Non-pigmented ciliary epithelial cell (primary cell): ENCODE data around the gene NRIP2.

Experiments used
- DNase-seq: peaks from one replicate; pipeline ENCODE4 v3.0.0-alpha.2; 2010; ENCODE audit warnings: low read depth

Gene NRIP2

DNA sequence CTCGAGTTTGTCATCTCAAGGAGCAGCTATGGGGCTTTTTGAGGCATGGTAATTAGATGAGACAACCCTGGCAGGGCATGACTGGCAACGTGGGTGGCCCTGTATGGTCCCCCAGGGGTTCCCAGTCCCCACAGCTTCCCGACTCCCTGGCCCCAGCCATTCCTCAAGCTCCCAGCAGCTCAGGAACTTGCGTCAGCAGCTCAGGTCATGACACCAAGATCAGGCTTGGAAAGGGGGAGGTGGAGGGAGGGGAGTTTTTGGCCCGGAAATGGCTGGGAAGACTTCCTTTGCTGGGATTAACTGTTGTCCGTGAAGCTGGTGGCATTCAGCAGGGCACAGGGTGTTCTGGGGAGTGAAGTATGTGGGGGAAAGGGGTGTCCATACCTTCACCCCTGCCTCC is 10.4 kb upstream of the NRIP2 start:
- no peak for DNase-seq

- no peak for DNase-seq
Measured at GRCh38 chr12:2844786-2845185, 10.0 kb upstream of the NRIP2 start.

- DNase-seq, result no peak
Measured at GRCh38 chr12:2842948-2843347, 8.1 kb upstream of the NRIP2 start.

DNA sequence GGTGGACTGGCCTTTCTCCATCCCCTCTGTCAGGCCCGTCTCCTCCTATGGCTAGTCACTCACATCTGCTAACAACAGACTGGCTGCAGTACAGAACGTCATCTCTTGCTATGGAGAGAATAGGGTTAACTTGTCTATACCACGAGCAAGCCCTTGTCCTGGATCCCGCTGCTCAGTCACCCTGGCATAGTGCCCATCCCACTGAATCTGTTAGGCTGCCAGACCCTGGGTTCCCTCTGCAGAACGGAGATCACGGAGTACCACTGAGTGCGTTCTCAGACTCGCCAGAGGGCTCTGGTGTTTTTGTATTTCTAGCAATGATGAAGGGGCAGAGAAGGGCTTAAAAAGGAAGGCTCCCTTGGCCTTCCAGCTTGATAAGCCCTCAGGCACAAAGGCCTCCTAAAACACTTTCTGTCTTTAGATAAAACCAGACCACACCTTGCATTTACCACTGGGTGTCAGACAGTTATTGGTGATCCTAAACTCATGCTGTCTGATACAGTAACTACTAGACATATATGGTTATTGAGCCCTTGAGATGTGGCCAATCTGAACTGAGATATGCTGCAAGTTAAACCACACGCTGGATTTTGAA is 6.3 kb upstream of the NRIP2 start:
- DNase-seq, result no peak

GRCh38 chr12:2836574-2836973 is 1.7 kb upstream of the NRIP2 start:
- no peak for DNase-seq

- no peak for DNase-seq
Measured at GRCh38 chr12:2835691-2836403, 1.0 kb upstream of the NRIP2 start.

DNA sequence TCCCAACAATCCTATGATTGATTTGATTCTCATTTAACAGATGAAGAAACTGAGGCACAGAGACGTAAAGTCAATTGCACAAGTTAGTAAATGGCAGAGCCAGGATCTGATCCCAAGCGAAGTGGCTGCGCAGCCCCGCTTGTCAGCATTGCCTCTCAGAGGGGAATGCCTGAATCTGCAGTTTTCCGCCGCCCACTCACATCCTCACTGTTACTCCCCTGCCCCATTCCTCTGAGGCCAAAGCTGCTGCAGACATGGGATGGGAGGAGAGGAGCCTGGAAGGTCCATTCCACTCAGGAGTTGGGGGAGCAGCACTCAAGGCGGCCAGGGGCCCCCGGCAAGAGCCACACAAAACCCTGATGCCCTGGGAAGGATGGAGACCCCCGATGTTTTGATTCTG is 1.0 kb downstream of the NRIP2 start:
- DNase-seq, result no peak

GRCh38 chr12:2833327-2833726 is 1.5 kb downstream of the NRIP2 start:
- DNase-seq, result no peak

DNA sequence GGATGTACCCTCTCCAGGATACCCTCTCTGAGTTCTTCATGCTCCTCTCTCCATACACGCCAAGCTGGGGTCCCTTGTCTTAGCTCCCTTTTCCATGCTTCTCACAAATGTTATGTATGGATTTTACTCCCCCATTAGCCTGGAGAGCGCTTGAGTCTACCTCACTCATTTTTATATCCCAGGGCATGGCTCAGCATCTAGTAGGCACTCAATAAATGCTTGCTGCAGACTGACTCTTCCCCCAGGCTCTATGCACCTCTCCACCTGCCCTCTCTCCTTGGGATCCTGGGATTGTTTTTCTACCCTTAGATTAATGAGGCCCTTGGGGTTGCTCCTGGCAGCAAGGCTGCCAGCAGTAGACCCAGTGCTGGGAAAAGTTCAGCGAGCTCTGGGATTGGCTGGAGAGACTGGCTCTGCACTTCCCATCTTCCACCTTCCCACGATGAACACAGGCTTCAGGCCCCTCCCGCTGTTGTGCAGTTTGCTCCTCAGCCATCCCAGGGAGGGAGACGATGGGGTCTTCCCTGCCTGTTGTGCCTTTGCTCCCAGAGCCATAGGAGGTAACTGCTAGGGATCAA is 2.2 kb downstream of the NRIP2 start:
- DNase-seq, result no peak

- no peak for DNase-seq
Measured at GRCh38 chr12:2829275-2829674, 5.6 kb downstream of the NRIP2 start.

DNA sequence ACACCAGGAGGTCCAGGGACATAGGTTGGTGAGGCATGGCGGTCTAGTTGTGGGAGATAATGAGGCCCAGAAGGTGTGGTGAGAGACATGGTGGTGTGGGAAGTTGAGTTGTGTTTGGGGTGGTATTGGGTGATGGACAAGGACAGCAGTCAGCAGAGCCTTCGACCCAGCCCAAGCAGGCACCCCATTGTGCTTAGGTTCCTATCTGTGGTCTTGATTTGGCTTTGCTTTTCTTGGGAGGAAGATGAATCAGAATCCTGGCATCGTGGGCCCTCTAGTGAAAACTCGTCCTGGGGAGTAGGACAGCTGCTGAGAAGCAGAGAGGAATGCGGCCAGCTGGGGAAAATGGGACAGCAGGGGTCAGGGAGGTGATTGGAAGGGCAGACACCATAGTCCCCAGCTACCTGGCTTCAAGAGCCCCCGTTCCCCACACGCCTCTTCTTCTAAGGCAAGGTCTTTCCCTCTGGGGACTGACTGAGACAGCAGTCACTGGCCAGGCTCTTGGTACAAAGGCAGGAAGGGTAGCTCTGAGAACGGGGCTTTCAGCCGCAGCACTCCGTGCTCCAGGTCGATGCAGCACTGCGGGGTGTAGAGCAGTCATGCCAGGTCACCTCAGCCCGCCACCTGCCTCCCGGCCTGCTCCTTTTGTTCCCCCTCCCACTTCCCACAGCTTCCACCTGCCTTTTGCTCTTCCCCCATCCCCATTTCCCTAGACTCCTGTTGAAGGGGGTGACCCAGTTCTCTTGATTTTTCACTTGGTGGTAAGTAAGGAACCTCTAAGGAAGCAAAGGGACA is 7.9 kb downstream of the NRIP2 start:
- DNase-seq, result no peak

DNA sequence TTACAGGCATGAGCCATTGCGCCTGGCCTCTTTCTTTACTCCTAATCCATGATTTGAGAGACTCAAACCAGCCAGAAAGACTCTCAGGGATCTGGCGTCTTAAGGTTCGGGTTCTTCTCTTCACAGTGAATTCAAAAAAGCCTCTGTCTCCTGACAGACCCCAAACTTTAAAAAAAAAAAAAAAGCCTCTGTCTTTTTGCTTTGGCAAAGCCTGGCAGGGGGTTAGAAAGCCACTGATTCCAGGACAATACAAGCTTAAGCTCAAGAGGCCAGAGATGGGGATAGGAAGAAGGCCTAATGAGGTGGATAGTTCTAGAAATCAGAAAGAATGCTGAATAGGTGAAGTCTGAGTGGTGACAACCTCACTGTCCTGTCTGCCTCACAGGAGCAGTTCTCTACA is 8.8 kb downstream of the NRIP2 start:
- DNase-seq, result no peak

DNA sequence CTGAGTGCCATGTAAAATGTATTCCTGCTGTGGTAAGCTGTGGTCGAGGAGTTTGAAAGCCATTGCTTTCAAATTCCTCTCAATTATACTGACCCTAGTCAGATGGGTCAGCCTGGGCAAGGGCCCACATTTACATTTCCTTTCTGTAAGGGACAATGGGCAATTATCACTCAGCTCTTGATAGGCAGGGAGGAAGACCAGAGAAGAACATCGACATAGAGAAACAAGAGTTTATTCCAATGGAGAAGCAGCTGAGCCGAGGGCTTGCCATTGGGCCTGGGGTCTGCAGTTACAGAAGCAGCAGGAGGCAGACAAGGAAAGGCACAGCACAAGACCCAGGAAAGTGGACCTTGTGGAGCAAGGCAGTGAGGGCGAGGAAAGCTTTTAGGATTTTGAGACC is 9.7 kb downstream of the NRIP2 start:
- no peak for DNase-seq

- no peak for DNase-seq
Measured at GRCh38 chr12:2824541-2824940, 10.3 kb downstream of the NRIP2 start.

GRCh38 chr12:2823483-2823882 is 11.4 kb downstream of the NRIP2 start:
- no peak for DNase-seq

DNA sequence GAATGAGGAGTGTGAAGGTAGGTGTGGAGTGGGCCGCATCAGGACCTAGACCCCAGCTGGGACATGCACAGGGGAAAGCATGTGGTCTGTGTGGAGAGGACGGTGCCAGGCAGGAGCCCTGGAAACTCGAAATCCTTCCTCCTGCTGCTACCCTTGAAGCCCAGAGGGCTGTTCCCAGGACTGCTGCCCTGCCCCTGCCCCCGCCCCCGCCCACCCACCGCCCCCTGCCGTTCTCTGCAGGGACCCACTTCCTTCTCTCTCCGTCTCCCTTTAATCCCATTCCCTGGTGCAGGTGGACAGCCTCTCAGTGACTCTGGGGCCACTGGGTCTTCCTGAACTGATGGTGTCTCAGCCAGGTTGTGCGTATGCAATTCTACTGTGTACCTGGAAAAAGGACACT is 14.4 kb downstream of the NRIP2 start:
- DNase-seq, result no peak

- no peak for DNase-seq
Measured at GRCh38 chr12:2819810-2820209, 15.0 kb downstream of the NRIP2 start.

- DNase-seq, result no peak
Measured at GRCh38 chr12:2813214-2814185, 21.3 kb downstream of the NRIP2 start.

GRCh38 chr12:2812290-2813213 is 22.3 kb downstream of the NRIP2 start, which contains the start of gene ITFG2:
Gene ITFG2 (plus strand): TSS chr12:2812668. CDS start chr12:2812761, 93 bp downstream.
- peak; percentile 90 for DNase-seq

DNA sequence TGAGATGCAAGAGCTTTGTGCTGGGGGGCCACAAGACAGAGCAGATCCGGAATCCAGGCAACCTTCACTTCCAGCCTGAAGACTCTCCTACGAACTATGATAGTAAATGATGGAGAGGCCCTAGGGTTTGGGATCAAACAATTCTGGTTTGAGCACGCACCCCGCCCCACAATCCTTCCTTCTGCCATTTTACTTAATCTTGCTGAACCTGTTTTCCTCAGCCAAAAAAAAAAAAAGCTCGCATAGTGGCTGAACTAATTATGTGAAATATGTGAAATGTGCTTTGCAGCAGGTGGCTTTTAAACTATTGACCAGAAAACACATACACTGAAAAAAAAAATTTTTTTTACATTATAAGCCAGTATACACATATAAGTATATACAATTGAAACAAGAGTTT is 23.0 kb downstream of the NRIP2 start:
- no peak for DNase-seq

DNA sequence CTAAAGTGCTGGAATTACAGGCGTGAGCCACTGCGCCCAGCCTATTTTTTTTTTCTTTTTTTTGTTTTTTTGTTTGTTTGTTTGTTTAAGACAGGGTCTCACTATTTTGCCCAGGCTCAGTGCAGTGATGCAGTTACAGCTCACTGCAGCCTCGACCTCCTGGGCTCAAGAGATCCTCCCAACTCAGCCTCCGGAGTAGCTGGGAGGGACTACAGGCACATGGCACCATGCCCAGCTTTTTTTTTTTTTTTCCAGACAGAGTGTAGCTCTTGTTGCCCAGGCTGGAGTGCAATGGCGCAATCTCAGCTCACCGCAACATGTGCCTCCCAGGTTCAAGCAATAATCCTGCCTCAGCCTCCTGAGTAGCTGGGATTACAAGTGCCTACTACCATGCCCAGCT is 28.1 kb downstream of the NRIP2 start:
- no peak for DNase-seq
